NCI-H2196 (cell line): ENCODE results near the gene RASGRP4.
"Not testable (repeated sequence)": the region's sequence is repeated elsewhere in the genome, so short reads cannot be mapped to it uniquely, and the experiment has no call there.

ENCODE experiments used
- DNase-seq: peaks from one replicate; lab custom pipeline; 2025; ENCODE audit not compliant: unreplicated experiment; lab: John Stamatoyannopoulos, UW

RASGRP4 gene

GRCh38 chr19:38417544-38418506 lies 8.2 kb downstream of the RASGRP4 start:
- DNase-seq: no peak

- no peak for DNase-seq
Observed at GRCh38 chr19:38417146-38417543, 8.9 kb downstream of the RASGRP4 start.

GRCh38 chr19:38413416-38413815 lies 12.6 kb downstream of the RASGRP4 start:
- no peak for DNase-seq

GRCh38 chr19:38412961-38413360 lies 13.1 kb downstream of the RASGRP4 start:
- no peak for DNase-seq

GRCh38 chr19:38412491-38412890 lies 13.5 kb downstream of the RASGRP4 start:
- DNase-seq: no peak

- not testable (repeated sequence) for DNase-seq
Observed at GRCh38 chr19:38411898-38412297, 14.1 kb downstream of the RASGRP4 start.

GRCh38 chr19:38411041-38411712 lies 14.8 kb downstream of the RASGRP4 start:
- DNase-seq: no peak

- not testable (repeated sequence) for DNase-seq
Observed at GRCh38 chr19:38410407-38410806, 15.6 kb downstream of the RASGRP4 start.

- no peak for DNase-seq
Observed at GRCh38 chr19:38409631-38410133, 16.3 kb downstream of the RASGRP4 start.

GRCh38 chr19:38405276-38405675 lies 20.7 kb downstream of the RASGRP4 start:
- no peak for DNase-seq

- no peak for DNase-seq
Observed at GRCh38 chr19:38404858-38405257, 21.2 kb downstream of the RASGRP4 start.

GRCh38 chr19:38402967-38403674 lies 22.9 kb downstream of the RASGRP4 start, which contains the start of gene FAM98C:
TSS of gene FAM98C (plus strand) at chr19:38403093. CDS start at chr19:38403154, 61 bp downstream.
- DNase-seq: peak; percentile 97

- DNase-seq: no peak
Observed at GRCh38 chr19:38402623-38402966, 23.4 kb downstream of the RASGRP4 start.

GRCh38 chr19:38401148-38401547 lies 24.9 kb downstream of the RASGRP4 start:
- no peak for DNase-seq

GRCh38 chr19:38400361-38400760 lies 25.7 kb downstream of the RASGRP4 start:
- no peak for DNase-seq

- DNase-seq: no peak
Observed at GRCh38 chr19:38399537-38399936, 26.5 kb downstream of the RASGRP4 start.

- DNase-seq: no peak
Observed at GRCh38 chr19:38399081-38399480, 26.9 kb downstream of the RASGRP4 start.

GRCh38 chr19:38395381-38396114 lies 30.5 kb downstream of the RASGRP4 start:
- DNase-seq: no peak

GRCh38 chr19:38394488-38394887 lies 31.5 kb downstream of the RASGRP4 start:
- no peak for DNase-seq

GRCh38 chr19:38392707-38393308 lies 33.2 kb downstream of the RASGRP4 start:
- DNase-seq: no peak
